ENCODE data around the gene EXOG. TPM values are rescaled to one million over a fixed set of nuclear protein-coding genes. Genes with fewer than 3 reads are reported as not detected.
A peak's percentile ranks its signal among the peaks of the same experiment; 100 is the strongest.

Gene EXOG
- total and polyA plus RNA-seq, 2 of the 13 experiments (the other 11 are each of a cell fraction or from before 2014, with no cell fraction given) = 5.5 to 9.5 TPM

DNA sequence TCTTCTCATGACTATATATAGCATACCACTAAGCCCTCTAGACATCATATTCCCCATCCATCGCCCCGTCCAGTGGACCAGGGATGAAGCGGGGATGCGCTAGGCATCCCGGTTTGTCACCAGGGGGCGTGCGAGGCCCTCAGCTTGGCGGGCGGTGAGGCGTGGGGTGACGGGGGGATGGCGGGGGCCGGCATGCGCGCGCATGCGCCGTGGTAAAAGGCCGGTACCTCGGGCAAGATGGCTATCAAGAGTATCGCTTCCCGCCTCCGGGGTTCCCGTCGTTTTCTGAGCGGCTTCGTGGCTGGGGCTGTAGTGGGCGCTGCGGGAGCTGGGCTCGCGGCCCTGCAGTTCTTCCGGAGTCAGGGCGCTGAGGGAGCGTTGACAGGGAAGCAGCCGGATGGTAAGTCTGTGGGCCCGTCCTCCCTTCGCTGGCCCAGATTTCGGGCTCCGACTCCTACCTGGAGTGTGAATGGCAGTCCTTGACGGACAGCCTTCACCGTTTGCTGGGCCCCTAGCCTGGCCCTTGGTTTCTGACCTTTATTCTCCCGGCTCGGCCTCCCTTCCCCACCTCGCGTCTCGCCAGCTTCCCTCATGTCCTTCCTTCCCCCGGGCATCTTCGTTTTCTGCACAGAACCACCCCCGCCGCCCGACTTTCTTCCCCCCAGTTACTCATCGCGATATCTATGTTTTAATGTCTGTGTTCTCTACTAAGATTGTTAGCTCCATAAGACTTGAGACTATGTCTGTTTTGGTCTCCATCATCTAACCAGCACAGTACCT lies at the start of gene EXOG (continued):
- TF ChIP-seq, protein P1, sequence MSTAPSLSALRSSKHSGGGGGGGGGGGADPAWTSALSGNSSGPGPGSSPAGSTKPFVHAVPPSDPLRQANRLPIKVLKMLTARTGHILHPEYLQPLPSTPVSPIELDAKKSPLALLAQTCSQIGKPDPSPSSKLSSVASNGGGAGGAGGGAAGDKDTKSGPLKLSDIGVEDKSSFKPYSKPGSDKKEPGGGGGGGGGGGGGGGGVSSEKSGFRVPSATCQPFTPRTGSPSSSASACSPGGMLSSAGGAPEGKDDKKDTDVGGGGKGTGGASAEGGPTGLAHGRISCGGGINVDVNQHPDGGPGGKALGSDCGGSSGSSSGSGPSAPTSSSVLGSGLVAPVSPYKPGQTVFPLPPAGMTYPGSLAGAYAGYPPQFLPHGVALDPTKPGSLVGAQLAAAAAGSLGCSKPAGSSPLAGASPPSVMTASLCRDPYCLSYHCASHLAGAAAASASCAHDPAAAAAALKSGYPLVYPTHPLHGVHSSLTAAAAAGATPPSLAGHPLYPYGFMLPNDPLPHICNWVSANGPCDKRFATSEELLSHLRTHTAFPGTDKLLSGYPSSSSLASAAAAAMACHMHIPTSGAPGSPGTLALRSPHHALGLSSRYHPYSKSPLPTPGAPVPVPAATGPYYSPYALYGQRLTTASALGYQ (CRISPR knock-in tag; IDR thresholded peaks at IDR 0.05) = no peak
- TF ChIP-seq, protein P2, sequence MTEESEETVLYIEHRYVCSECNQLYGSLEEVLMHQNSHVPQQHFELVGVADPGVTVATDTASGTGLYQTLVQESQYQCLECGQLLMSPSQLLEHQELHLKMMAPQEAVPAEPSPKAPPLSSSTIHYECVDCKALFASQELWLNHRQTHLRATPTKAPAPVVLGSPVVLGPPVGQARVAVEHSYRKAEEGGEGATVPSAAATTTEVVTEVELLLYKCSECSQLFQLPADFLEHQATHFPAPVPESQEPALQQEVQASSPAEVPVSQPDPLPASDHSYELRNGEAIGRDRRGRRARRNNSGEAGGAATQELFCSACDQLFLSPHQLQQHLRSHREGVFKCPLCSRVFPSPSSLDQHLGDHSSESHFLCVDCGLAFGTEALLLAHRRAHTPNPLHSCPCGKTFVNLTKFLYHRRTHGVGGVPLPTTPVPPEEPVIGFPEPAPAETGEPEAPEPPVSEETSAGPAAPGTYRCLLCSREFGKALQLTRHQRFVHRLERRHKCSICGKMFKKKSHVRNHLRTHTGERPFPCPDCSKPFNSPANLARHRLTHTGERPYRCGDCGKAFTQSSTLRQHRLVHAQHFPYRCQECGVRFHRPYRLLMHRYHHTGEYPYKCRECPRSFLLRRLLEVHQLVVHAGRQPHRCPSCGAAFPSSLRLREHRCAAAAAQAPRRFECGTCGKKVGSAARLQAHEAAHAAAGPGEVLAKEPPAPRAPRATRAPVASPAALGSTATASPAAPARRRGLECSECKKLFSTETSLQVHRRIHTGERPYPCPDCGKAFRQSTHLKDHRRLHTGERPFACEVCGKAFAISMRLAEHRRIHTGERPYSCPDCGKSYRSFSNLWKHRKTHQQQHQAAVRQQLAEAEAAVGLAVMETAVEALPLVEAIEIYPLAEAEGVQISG (CRISPR knock-in tag; IDR thresholded peaks at IDR 0.05) = peak; percentile 75
- TF ChIP-seq, protein P3, sequence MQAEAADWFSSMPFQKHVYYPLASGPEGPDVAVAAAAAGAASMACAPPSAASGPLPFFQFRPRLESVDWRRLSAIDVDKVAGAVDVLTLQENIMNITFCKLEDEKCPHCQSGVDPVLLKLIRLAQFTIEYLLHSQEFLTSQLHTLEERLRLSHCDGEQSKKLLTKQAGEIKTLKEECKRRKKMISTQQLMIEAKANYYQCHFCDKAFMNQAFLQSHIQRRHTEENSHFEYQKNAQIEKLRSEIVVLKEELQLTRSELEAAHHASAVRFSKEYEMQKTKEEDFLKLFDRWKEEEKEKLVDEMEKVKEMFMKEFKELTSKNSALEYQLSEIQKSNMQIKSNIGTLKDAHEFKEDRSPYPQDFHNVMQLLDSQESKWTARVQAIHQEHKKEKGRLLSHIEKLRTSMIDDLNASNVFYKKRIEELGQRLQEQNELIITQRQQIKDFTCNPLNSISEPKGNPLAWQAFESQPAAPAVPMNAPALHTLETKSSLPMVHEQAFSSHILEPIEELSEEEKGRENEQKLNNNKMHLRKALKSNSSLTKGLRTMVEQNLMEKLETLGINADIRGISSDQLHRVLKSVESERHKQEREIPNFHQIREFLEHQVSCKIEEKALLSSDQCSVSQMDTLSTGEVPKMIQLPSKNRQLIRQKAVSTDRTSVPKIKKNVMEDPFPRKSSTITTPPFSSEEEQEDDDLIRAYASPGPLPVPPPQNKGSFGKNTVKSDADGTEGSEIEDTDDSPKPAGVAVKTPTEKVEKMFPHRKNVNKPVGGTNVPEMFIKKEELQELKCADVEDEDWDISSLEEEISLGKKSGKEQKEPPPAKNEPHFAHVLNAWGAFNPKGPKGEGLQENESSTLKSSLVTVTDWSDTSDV (CRISPR knock-in tag; IDR thresholded peaks at IDR 0.05) = no peak
- TF ChIP-seq MAZ (IDR thresholded peaks at IDR 0.05; ENCODE audit: borderline replicate concordance, low read depth, low read length) (peak; percentile 83), MAZ (CRISPR knock-in tag; IDR thresholded peaks at IDR 0.05; ENCODE audit: low read depth) (peak; percentile 61), RBAK (CRISPR knock-in tag; IDR thresholded peaks at IDR 0.05) (no peak), ZSCAN9 (CRISPR knock-in tag; IDR thresholded peaks at IDR 0.05; ENCODE audit: borderline replicate concordance) (no peak), AGO1 (IDR thresholded peaks at IDR 0.05; ENCODE audit: low read depth, low read length, poor library complexity, severe bottlenecking) (peak; percentile 51), ZFP36 (IDR thresholded peaks at IDR 0.05; ENCODE audit: borderline replicate concordance, low read depth, low read length, partially characterized antibody) (no peak), HES4 (CRISPR knock-in tag; IDR thresholded peaks at IDR 0.05; ENCODE audit: borderline replicate concordance) (peak; percentile 77; the same call in 1 of the 2 replicates), POLR2A (IDR thresholded peaks at IDR 0.05; ENCODE audit: insufficient read depth in 1 of 2, low read depth in 2 of 2, low read length in 2 of 2) (peak in 1 of 2 experiments; percentile 74), RNF2 (conservative IDR thresholded peaks at IDR 0.05; ENCODE audit: low read depth) (0 out of 2 replicates have a peak, but pooled peaks have one; percentile 59), ZNF747 (CRISPR knock-in tag; IDR thresholded peaks at IDR 0.05; ENCODE audit: borderline replicate concordance) (no peak), ZNF543 (CRISPR knock-in tag; IDR thresholded peaks at IDR 0.05) (0 out of 2 replicates have a peak, but pooled peaks have one; percentile 28), ZFY (CRISPR knock-in tag; IDR thresholded peaks at IDR 0.05) (peak; percentile 93), TBX2 (CRISPR knock-in tag; IDR thresholded peaks at IDR 0.05; ENCODE audit: borderline replicate concordance) (peak; percentile 69), ZNF652 (CRISPR knock-in tag; IDR thresholded peaks at IDR 0.05; ENCODE audit: borderline replicate concordance, low read depth) (no peak)
- TF ChIP-seq, protein P4, sequence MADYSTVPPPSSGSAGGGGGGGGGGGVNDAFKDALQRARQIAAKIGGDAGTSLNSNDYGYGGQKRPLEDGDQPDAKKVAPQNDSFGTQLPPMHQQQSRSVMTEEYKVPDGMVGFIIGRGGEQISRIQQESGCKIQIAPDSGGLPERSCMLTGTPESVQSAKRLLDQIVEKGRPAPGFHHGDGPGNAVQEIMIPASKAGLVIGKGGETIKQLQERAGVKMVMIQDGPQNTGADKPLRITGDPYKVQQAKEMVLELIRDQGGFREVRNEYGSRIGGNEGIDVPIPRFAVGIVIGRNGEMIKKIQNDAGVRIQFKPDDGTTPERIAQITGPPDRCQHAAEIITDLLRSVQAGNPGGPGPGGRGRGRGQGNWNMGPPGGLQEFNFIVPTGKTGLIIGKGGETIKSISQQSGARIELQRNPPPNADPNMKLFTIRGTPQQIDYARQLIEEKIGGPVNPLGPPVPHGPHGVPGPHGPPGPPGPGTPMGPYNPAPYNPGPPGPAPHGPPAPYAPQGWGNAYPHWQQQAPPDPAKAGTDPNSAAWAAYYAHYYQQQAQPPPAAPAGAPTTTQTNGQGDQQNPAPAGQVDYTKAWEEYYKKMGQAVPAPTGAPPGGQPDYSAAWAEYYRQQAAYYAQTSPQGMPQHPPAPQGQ (CRISPR knock-in tag; IDR thresholded peaks at IDR 0.05; ENCODE audit: borderline replicate concordance) = no peak
